ENCODE data around the gene SLC35E1.

The SLC35E1 gene

DNA sequence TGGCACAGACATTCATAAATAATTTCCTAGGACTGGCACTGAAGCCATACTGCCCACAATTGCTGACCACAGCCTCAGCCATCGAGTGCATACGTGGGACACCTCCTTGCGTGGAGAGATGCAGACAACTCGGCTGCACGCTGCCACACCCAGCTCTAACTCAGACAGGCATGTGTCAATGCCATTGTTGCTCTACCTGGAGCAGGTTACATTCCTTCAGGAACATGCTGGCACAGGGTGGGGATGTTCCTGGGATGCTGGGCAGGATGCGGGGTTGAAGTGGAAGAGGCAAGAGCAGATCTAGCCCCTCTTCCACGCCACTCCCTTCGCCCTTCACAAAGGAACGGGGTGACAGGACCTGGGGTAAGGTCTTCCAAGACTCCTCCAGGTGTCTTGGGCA is 24.2 kb upstream of the SLC35E1 start:
- H3K27ac ChIP-seq = no peak overlapping the region
- H3K27me3 ChIP-seq (replicated peaks) = no peaks in the 10 kb centered on the region
- TF ChIP-seq, protein P1, sequence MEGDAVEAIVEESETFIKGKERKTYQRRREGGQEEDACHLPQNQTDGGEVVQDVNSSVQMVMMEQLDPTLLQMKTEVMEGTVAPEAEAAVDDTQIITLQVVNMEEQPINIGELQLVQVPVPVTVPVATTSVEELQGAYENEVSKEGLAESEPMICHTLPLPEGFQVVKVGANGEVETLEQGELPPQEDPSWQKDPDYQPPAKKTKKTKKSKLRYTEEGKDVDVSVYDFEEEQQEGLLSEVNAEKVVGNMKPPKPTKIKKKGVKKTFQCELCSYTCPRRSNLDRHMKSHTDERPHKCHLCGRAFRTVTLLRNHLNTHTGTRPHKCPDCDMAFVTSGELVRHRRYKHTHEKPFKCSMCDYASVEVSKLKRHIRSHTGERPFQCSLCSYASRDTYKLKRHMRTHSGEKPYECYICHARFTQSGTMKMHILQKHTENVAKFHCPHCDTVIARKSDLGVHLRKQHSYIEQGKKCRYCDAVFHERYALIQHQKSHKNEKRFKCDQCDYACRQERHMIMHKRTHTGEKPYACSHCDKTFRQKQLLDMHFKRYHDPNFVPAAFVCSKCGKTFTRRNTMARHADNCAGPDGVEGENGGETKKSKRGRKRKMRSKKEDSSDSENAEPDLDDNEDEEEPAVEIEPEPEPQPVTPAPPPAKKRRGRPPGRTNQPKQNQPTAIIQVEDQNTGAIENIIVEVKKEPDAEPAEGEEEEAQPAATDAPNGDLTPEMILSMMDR (IDR thresholded peaks at IDR 0.05; ENCODE audit: low read depth, low read length, missing control alignments) = no peak
- in situ Hi-C loops (cut with HindIII; ENCODE audit: low pct_ligation_motif_present, low sequenced_read_pairs) = no loop called here
- DNase-seq = no peak
- no peaks in the 10 kb centered on the region for H3K36me3 ChIP-seq (replicated peaks)
- no peak overlapping the region for H3K4me3 ChIP-seq (ENCODE audit: low read depth, low read length)

- Histone ChIP-seq H3K27ac (no peak overlapping the region), H3K4me3 (ENCODE audit: low read depth, low read length) (no peak overlapping the region), H3K36me3 (replicated peaks) (no peaks in the 10 kb centered on the region), H3K27me3 (replicated peaks) (no peaks in the 10 kb centered on the region)
- TF ChIP-seq, protein P1 (IDR thresholded peaks at IDR 0.05; ENCODE audit: low read depth, low read length, missing control alignments) = no peak
- in situ Hi-C loops (cut with HindIII; ENCODE audit: low pct_ligation_motif_present, low sequenced_read_pairs) = no loop called here
- no peak for DNase-seq
These were observed 22.9 kb upstream of the SLC35E1 start for GRCh38 chr19:16595097-16595496.

- DNase-seq = no peak
- no peaks in the 10 kb centered on the region for H3K27me3 ChIP-seq (replicated peaks)
- TF ChIP-seq, protein P1 (IDR thresholded peaks at IDR 0.05; ENCODE audit: low read depth, low read length, missing control alignments) = no peak
- no peak overlapping the region for H3K27ac ChIP-seq
- in situ Hi-C loops (cut with HindIII; ENCODE audit: low pct_ligation_motif_present, low sequenced_read_pairs) = no loop called here
- no peak overlapping the region for H3K4me3 ChIP-seq (ENCODE audit: low read depth, low read length)
- H3K36me3 ChIP-seq (replicated peaks) = no peaks in the 10 kb centered on the region
These were observed 22.5 kb upstream of the SLC35E1 start for GRCh38 chr19:16594681-16595091.

GRCh38 chr19:16594131-16594586 is 21.9 kb upstream of the SLC35E1 start:
- DNase-seq = no peak
- TF ChIP-seq, protein P1 (IDR thresholded peaks at IDR 0.05; ENCODE audit: low read depth, low read length, missing control alignments) = no peak
- no peaks in the 10 kb centered on the region for H3K27me3 ChIP-seq (replicated peaks)
- in situ Hi-C loops (cut with HindIII; ENCODE audit: low pct_ligation_motif_present, low sequenced_read_pairs) = no loop called here
- no peaks in the 10 kb centered on the region for H3K36me3 ChIP-seq (replicated peaks)
- no peak overlapping the region for H3K4me3 ChIP-seq (ENCODE audit: low read depth, low read length)
- H3K27ac ChIP-seq = no peak overlapping the region

DNA sequence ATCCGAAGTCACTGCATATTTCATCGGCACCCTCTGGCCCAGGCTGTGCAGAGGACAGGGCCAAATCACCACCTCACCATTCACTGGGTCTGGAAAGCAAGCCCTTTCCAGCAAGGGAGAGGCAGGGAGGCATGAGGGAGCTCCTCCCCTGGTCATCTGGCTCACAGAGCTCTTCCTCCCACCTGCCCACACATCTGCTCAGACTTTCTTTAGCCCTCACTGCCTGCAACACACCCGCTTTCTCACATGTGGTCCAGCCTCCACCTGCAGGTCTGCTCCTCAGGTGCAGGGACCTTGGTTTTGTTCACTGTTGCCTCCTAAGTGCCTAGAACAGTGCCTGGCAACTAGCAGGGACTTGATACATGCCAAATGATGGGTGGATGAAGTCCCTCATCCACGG is 21.0 kb upstream of the SLC35E1 start:
- H3K36me3 ChIP-seq (replicated peaks) = no peaks in the 10 kb centered on the region
- TF ChIP-seq, protein P1 (IDR thresholded peaks at IDR 0.05; ENCODE audit: low read depth, low read length, missing control alignments) = no peak
- H3K27ac ChIP-seq = no peak overlapping the region
- no peak for DNase-seq
- H3K4me3 ChIP-seq (ENCODE audit: low read depth, low read length) = no peak overlapping the region
- in situ Hi-C loops (cut with HindIII; ENCODE audit: low pct_ligation_motif_present, low sequenced_read_pairs) = no loop called here
- H3K27me3 ChIP-seq (replicated peaks) = no peaks in the 10 kb centered on the region

- Histone ChIP-seq H3K27me3 (replicated peaks) (no peaks in the 10 kb centered on the region), H3K4me3 (ENCODE audit: low read depth, low read length) (no peak overlapping the region), H3K36me3 (replicated peaks) (no peaks in the 10 kb centered on the region), H3K27ac (no peak overlapping the region)
- TF ChIP-seq, protein P1 (IDR thresholded peaks at IDR 0.05; ENCODE audit: low read depth, low read length, missing control alignments) = no peak
- in situ Hi-C loops (cut with HindIII; ENCODE audit: low pct_ligation_motif_present, low sequenced_read_pairs) = no loop called here
- no peak for DNase-seq
These were observed 19.8 kb upstream of the SLC35E1 start for GRCh38 chr19:16591803-16592556.
